Central memory CD8-positive, alpha-beta T cell (primary cell): ENCODE results near the gene STAG1.
"Not testable (repeated sequence)": the region's sequence is repeated elsewhere in the genome, so short reads cannot be mapped to it uniquely, and the experiment has no call there.

ENCODE experiments used
- ATAC-seq: fragments of 150-1000 bp; cut with Tn5 transposase; replicated peaks from 2 replicates; pipeline ENCODE4 v1.10.0; 2022; ENCODE audit warnings: mild to moderate bottlenecking, moderate FRiP score, moderate number of reproducible peaks; ENCODE audit not compliant: poor library complexity, severe bottlenecking; ENCODE audit errors: extremely low read depth
- DNase-seq, 2 donors: peaks; one replicate each; pipeline ENCODE4 v3.0.0; 2021; ENCODE audit warnings: low spot score in 2 of 2
- H3K27ac Mint-ChIP-seq: one replicate; pipeline ENCODE4 v1.8.0; 2022; ENCODE audit warnings: low read depth, mild to moderate bottlenecking, moderate library complexity, mixed read lengths
- H3K27me3 Mint-ChIP-seq: one replicate; pipeline ENCODE4 v1.8.0; 2022; ENCODE audit warnings: mixed read lengths
- H3K36me3 Mint-ChIP-seq: one replicate; pipeline ENCODE4 v1.8.0; 2022; ENCODE audit warnings: mild to moderate bottlenecking, moderate library complexity, mixed read lengths; ENCODE audit not compliant: insufficient read depth
- H3K4me1 Mint-ChIP-seq: one replicate; pipeline ENCODE4 v1.8.0; 2022; ENCODE audit warnings: mixed read lengths
- H3K4me3 Mint-ChIP-seq: one replicate; pipeline ENCODE4 v1.8.0; 2022; ENCODE audit warnings: mild to moderate bottlenecking, moderate library complexity, mixed read lengths
- H3K9me3 Mint-ChIP-seq: one replicate; pipeline ENCODE4 v1.8.0; 2022; ENCODE audit warnings: mixed read lengths

Gene STAG1

DNA sequence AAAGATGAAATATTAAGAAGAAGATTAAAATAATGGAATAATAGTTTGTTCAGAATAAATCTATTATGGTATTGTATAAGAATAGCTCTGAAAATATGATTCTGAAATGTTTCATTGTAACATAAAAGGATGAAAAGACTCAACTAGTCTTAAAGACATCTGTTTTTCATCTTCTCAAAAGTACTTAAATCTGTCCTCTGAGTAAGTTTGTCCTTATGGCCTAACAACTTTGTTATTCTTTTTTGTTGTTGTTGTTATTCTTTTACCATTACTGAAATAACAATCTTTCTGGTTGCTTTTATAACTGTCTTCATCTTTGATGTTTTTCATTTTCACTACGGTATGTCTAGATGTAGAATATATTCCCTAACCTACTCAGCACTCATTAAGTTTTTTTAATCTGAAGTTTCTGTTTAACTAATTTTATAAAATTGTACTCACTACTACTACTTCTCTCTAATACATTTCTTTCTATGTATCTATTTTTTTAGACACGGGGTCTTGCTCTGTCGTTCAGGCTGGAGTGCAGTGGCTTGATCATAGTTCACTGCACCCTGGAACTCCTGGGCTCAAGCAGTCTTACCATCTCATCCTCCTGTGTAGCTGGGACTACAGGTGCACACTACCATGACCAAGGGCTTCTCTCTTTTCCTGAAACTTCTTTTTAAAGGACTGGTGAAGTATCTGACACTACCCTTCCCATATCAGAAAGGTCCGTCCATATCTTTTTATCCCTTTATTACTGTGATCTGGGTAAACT is 261.4 kb downstream of the STAG1 start:
- peaks cover 12% of the 10 kb centered on the region for H3K36me3 Mint-ChIP-seq
- H3K4me1 Mint-ChIP-seq = no peaks in the 10 kb centered on the region
- ATAC-seq (no peak), DNase-seq (no peak)
- H3K27ac Mint-ChIP-seq = no peak overlapping the region
- H3K4me3 Mint-ChIP-seq = no peak overlapping the region
- H3K27me3 Mint-ChIP-seq = no peaks in the 10 kb centered on the region
- no peaks in the 10 kb centered on the region for H3K9me3 Mint-ChIP-seq

DNA sequence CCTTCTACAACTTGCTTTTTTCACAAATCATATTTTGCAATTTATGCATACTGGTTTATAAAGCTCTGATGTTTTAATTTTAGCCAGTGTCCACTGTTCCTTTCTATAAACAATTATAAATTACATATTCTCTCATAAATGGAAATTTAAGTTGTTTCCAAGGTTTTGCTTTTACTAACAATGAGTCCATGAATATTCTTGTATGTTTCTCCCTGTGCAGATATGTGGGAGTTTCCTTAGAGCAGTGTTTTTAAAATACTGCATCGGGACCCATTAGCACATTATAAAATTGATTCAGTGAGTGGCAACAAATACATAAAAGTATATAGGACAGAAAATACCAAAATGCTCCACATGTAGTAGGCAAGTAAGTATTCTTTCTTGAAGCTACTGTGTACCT is 266.4 kb downstream of the STAG1 start:
- no peaks in the 10 kb centered on the region for H3K4me1 Mint-ChIP-seq
- DNase-seq = no peak
- no peaks in the 10 kb centered on the region for H3K27me3 Mint-ChIP-seq
- no peak overlapping the region for H3K4me3 Mint-ChIP-seq
- H3K36me3 Mint-ChIP-seq = peaks cover 5% of the 10 kb centered on the region
- ATAC-seq = no peak
- H3K27ac Mint-ChIP-seq = no peak overlapping the region
- no peaks in the 10 kb centered on the region for H3K9me3 Mint-ChIP-seq

DNA sequence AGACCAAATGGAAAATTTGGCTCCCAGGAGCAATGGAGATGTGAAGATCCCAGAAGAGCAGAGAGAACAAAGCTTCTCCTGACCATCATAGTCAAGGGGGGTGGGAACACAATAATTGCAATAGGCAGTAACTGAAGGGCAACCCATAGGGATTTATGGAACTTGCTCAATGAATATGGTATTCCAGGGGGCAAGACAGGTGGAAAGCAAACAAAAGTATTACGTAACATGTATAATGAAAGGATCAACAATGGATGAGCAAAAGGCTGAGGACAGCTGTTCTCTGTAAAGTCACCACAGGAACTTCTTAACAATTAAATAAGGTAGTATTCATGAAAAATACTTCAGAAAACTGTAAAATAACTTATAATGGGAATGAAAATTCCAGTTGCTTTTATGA is 275.9 kb downstream of the STAG1 start:
- no peak overlapping the region for H3K4me3 Mint-ChIP-seq
- H3K9me3 Mint-ChIP-seq = no peaks in the 10 kb centered on the region
- H3K27ac Mint-ChIP-seq = no peak overlapping the region
- H3K27me3 Mint-ChIP-seq = no peaks in the 10 kb centered on the region
- no peak for ATAC-seq
- H3K4me1 Mint-ChIP-seq = no peaks in the 10 kb centered on the region
- peaks cover 15% of the 10 kb centered on the region for H3K36me3 Mint-ChIP-seq
- no peak for DNase-seq

- H3K4me3 Mint-ChIP-seq, H3K9me3 Mint-ChIP-seq, H3K27ac Mint-ChIP-seq, DNase-seq, H3K4me1 Mint-ChIP-seq, H3K27me3 Mint-ChIP-seq, ATAC-seq: not testable (repeated sequence)
- peaks cover 15% of the 10 kb centered on the region for H3K36me3 Mint-ChIP-seq
These were observed 277.3 kb downstream of the STAG1 start for GRCh38 chr3:136474876-136475275.

GRCh38 chr3:136473716-136474326 is 278.4 kb downstream of the STAG1 start:
- H3K27me3 Mint-ChIP-seq = no peaks in the 10 kb centered on the region
- H3K27ac Mint-ChIP-seq = peak overlapping the region; percentile 19
- H3K4me1 Mint-ChIP-seq = no peaks in the 10 kb centered on the region
- H3K9me3 Mint-ChIP-seq = no peaks in the 10 kb centered on the region
- peaks cover 15% of the 10 kb centered on the region for H3K36me3 Mint-ChIP-seq
- H3K4me3 Mint-ChIP-seq = no peak overlapping the region
- ATAC-seq (no peak), DNase-seq (no peak)

DNA sequence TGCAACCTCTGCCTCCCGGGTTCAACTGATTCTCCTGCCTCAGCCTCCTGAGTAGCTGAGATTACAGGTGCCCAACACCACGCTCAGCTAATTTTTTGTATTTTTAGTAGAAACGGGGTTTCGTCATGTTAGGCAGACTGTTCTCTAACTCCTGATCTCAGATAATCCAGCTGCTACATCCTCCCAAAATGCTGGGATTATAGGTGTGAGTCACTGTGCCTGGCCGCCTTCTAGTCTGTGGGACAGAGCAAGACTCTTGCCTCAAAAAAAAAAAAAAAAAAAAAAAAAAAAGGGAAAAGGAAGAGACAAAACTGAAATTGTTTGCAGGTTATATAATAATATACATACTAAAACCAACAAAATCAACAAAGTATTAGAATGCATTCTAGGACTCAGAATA is 286.9 kb downstream of the STAG1 start:
- Mint-ChIP-seq H3K27me3 (no peaks in the 10 kb centered on the region), H3K4me1 (peaks cover 14% of the 10 kb centered on the region)
- ATAC-seq = no peak

GRCh38 chr3:136464502-136464901 is 287.7 kb downstream of the STAG1 start:
- peaks cover 10% of the 10 kb centered on the region for H3K36me3 Mint-ChIP-seq
- H3K4me1 Mint-ChIP-seq = peaks cover 14% of the 10 kb centered on the region
- peaks cover 10% of the 10 kb centered on the region for H3K9me3 Mint-ChIP-seq
- H3K27ac Mint-ChIP-seq = no peak overlapping the region
- ATAC-seq (no peak), DNase-seq (no peak)
- H3K4me3 Mint-ChIP-seq = no peak overlapping the region
- no peaks in the 10 kb centered on the region for H3K27me3 Mint-ChIP-seq

More for the DNA sequence above, 286.9 kb downstream of the STAG1 start:
- H3K9me3 Mint-ChIP-seq = peaks cover 10% of the 10 kb centered on the region
- DNase-seq = no peak
- H3K36me3 Mint-ChIP-seq = peaks cover 9% of the 10 kb centered on the region
- peak overlapping the region; percentile 49 for H3K27ac Mint-ChIP-seq
- no peak overlapping the region for H3K4me3 Mint-ChIP-seq

- peaks cover 16% of the 10 kb centered on the region for H3K36me3 Mint-ChIP-seq
- DNase-seq (no peak), ATAC-seq (no peak)
- no peaks in the 10 kb centered on the region for H3K27me3 Mint-ChIP-seq
- H3K4me3 Mint-ChIP-seq = no peak overlapping the region
- no peak overlapping the region for H3K27ac Mint-ChIP-seq
- peaks cover 14% of the 10 kb centered on the region for H3K4me1 Mint-ChIP-seq
- peaks cover 10% of the 10 kb centered on the region for H3K9me3 Mint-ChIP-seq
These were observed 289.0 kb downstream of the STAG1 start for GRCh38 chr3:136463170-136463569.

DNA sequence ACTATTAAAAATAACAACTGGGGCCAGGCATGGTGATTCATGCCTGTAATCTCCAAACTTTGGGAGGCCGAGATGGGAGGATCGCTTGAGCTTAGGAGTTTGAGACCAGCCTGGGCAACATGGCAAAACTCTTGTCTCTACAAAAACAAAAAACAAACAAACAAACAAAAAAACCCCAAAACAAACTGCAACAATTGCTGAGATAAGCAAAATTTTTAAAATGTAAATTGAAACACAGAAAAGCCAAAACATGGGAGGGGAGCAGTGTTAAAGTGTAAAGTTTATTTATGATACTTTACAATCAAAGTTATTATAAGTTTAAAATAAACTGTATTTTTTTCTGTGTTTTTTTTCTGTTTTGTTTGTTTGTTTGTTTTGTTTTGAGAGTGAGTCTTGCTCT is 294.4 kb downstream of the STAG1 start:
- Mint-ChIP-seq H3K27me3 (no peaks in the 10 kb centered on the region), H3K9me3 (peaks cover 10% of the 10 kb centered on the region), H3K4me3 (no peak overlapping the region), H3K4me1 (peaks cover 9% of the 10 kb centered on the region), H3K36me3 (peaks cover 20% of the 10 kb centered on the region), H3K27ac (peak overlapping the region; percentile 6)
- no peak for DNase-seq
- no peak for ATAC-seq

- DNase-seq (no peak), ATAC-seq (no peak)
- H3K36me3 Mint-ChIP-seq = peaks cover 23% of the 10 kb centered on the region
- peaks cover 7% of the 10 kb centered on the region for H3K4me1 Mint-ChIP-seq
- H3K4me3 Mint-ChIP-seq = no peak overlapping the region
- no peaks in the 10 kb centered on the region for H3K27me3 Mint-ChIP-seq
- H3K27ac Mint-ChIP-seq = no peak overlapping the region
- peaks cover 5% of the 10 kb centered on the region for H3K9me3 Mint-ChIP-seq
These were observed 296.0 kb downstream of the STAG1 start for GRCh38 chr3:136456196-136456595.

DNA sequence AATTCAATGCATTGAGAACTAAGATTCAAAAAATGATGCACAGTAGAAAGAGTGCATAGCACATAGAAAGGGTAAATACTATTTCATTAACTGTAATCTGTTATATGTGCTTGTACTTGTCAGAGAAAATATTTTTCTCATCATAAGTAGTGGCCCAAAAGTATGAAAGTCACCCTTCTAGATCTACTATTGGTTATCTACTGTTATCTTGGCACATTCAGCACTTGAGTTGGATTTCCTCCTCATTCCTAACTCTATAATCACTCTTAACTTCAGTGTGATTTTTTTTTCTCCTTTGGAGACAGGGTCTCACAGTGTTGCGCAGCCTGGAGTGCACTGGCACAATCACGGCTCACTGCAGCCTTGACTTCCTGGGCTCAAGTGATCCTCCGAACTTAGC is 307.6 kb downstream of the STAG1 start:
- Mint-ChIP-seq H3K27ac (no peak overlapping the region), H3K27me3 (no peaks in the 10 kb centered on the region), H3K4me3 (no peak overlapping the region), H3K36me3 (peaks cover 15% of the 10 kb centered on the region), H3K9me3 (no peaks in the 10 kb centered on the region), H3K4me1 (no peaks in the 10 kb centered on the region)
- DNase-seq (no peak), ATAC-seq (no peak)

DNA sequence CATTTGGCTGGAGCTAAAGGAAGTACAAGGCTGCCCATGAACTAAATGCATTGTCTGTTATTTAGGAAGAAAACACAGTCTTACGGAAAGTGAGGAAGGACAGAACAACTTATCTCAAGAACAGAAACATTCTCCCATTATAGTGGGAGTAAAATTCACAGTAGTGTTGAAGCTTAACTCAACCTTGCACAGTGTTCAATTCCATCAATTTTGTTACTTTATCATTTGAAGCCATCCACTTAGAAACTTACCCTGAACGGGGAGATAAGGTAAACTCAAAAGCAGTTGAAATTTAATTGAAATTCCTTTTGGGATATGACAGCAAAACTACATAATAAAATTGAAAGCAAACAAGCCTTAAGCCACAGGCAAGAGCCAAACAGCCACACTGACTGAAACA is 315.1 kb downstream of the STAG1 start:
- ATAC-seq (no peak), DNase-seq (no peak)
- no peaks in the 10 kb centered on the region for H3K4me1 Mint-ChIP-seq
- H3K36me3 Mint-ChIP-seq = peaks cover 17% of the 10 kb centered on the region
- no peaks in the 10 kb centered on the region for H3K27me3 Mint-ChIP-seq
- no peak overlapping the region for H3K4me3 Mint-ChIP-seq
- H3K9me3 Mint-ChIP-seq = no peaks in the 10 kb centered on the region
- no peak overlapping the region for H3K27ac Mint-ChIP-seq

- H3K36me3 Mint-ChIP-seq = peaks cover 19% of the 10 kb centered on the region
- DNase-seq (no peak), ATAC-seq (no peak)
- H3K9me3 Mint-ChIP-seq = no peaks in the 10 kb centered on the region
- H3K27me3 Mint-ChIP-seq = no peaks in the 10 kb centered on the region
- peak overlapping the region; percentile 72 for H3K27ac Mint-ChIP-seq
- H3K4me3 Mint-ChIP-seq = no peak overlapping the region
- no peaks in the 10 kb centered on the region for H3K4me1 Mint-ChIP-seq
These were observed 317.7 kb downstream of the STAG1 start for GRCh38 chr3:136434429-136434828.
